HuH-7.5 (cell line): Measurements from ENCODE around the gene PTPN7.
"Not testable (repeated sequence)": the region's sequence is repeated elsewhere in the genome, so short reads cannot be mapped to it uniquely, and the experiment has no call there.

ENCODE experiments used
- DNase-seq: peaks from one replicate; pipeline ENCODE4 v3.0.0; 2011; ENCODE audit warnings: low spot score

PTPN7 gene

GRCh38 chr1:202130816-202131522 is 29.4 kb downstream of the PTPN7 start:
- no peak for DNase-seq

DNA sequence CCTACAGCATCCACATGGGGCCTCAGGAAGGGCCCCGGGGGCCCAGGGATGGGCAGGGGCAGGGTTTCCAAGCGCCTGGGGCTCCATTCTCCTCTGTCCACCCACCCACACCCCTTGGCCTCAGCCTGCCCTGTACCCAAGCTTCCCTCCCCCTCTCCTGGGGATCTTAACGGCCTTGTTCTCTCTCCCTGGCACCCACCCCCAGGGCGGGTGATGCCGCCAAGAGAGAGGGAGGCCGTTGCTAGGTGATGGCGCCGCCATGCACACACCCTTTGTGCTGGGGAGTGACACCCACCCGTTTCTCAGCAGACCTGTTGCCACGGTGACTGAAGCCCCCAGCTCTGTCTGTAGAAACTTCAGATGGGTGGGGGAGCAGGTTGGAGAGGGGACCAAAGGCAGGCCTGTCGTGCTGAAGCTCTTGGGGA is 30.1 kb downstream of the PTPN7 start:
- DNase-seq: no peak

- no peak for DNase-seq
Measured at GRCh38 chr1:202129453-202130296, 30.7 kb downstream of the PTPN7 start.

DNA sequence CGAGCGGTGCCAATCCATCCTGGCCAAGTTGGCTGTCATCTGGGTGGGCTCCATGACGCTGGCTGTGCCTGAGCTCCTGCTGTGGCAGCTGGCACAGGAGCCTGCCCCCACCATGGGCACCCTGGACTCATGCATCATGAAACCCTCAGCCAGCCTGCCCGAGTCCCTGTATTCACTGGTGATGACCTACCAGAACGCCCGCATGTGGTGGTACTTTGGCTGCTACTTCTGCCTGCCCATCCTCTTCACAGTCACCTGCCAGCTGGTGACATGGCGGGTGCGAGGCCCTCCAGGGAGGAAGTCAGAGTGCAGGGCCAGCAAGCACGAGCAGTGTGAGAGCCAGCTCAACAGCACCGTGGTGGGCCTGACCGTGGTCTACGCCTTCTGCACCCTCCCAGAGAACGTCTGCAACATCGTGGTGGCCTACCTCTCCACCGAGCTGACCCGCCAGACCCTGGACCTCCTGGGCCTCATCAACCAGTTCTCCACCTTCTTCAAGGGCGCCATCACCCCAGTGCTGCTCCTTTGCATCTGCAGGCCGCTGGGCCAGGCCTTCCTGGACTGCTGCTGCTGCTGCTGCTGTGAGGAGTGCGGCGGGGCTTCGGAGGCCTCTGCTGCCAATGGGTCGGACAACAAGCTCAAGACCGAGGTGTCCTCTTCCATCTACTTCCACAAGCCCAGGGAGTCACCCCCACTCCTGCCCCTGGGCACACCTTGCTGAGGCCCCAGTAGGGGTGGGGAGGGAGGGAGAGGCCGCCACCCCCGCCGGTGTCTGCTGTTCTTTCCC is 32.4 kb downstream of the PTPN7 start:
- DNase-seq: no peak

DNA sequence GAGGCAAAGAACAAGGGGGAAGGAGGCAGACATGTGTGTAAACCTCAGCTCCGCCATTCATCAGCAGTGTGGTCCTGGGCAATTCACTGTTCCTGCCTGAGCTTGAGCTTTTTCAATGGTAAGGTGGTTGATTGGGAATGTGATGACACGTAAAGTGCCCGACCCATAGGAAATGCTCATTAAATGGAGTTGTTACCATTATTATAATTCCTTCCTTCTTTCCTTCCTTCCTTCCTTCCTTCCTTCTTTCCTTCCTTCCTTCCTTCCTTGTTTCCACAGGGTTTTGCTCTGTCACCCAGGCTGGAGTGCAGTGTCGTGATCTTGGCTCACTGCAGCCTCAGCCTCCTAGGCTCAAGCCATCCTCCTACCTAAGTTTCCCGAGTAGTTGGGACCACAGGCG is 33.3 kb downstream of the PTPN7 start:
- no peak for DNase-seq

DNA sequence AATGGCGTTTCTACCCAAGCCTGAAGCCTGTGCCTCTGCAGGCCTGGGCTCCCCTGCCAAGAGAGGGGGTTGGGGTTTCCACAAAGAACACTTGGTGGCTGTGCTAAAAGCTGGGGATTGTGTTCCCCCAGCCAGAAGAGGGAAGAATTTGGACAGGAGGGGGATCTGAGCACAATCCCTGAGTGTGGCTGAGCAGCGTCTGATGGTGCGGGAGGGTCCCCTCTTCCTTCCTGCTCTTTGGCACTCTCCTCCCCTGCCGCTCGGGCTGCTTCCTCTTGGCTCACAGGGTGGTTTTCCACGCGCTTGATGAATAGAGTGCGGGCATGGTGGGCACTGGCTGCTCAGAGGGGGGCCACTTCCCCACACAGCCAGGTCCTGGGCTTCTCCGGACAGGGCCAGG is 34.0 kb downstream of the PTPN7 start:
- no peak for DNase-seq

GRCh38 chr1:202125611-202126010 is 34.8 kb downstream of the PTPN7 start:
- DNase-seq: no peak

GRCh38 chr1:202124142-202124541 is 36.3 kb downstream of the PTPN7 start:
- no peak for DNase-seq

GRCh38 chr1:202123336-202123813 is 37.0 kb downstream of the PTPN7 start:
- no peak for DNase-seq

DNA sequence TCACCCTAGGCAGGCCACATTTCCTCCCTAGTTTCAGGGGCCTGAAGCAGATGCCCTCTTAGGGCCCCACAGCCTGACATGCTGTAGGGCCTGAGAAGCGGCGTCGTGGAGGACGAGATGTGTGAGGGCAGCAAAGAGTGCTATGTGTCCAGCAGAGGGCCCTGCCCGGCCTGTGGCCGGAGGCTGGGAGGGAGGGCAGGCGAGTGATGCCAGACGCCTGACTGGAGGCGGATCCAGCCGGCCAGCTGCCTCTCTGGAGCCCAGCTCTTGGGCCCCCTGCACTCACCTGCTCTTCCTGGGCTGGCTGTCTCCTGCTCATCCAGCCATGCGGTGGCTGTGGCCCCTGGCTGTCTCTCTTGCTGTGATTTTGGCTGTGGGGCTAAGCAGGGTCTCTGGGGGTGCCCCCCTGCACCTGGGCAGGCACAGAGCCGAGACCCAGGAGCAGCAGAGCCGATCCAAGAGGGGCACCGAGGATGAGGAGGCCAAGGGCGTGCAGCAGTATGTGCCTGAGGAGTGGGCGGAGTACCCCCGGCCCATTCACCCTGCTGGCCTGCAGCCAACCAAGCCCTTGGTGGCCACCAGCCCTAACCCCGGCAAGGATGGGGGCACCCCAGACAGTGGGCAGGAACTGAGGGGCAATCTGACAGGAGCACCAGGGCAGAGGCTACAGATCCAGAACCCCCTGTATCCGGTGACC is 37.6 kb downstream of the PTPN7 start, which contains the start of gene GPR37L1:
Gene GPR37L1, plus strand, starts transcription at position 279 of the 697 bp plus-strand sequence. Its CDS starts 47 bp downstream, at position 326.
- peak; percentile 81 for DNase-seq

GRCh38 chr1:202121006-202121405 is 39.4 kb downstream of the PTPN7 start:
- DNase-seq: no peak

- no peak for DNase-seq
Measured at GRCh38 chr1:202117898-202118371, 42.5 kb downstream of the PTPN7 start.

DNA sequence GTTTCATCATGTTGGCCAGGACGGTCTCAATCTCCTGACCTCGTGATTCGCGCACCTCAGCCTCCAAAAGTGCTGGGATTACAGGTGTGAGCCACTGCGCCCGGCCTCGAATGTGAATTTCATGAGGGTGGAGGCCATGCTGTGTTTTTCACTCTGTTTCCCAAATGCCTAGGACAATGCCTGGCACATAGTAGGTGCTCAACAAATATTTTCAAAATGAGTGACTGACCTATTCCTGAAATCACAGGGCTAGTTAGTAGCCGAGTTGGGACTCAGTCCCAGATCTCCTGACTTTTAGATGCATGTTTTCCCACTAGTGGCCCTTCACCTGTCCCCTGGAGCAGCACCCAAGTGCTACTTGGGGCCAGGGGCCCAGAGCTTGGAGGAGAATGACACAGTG is 44.1 kb downstream of the PTPN7 start:
- DNase-seq: no peak

- DNase-seq: no peak
Measured at GRCh38 chr1:202113690-202114300, 46.6 kb downstream of the PTPN7 start.

DNA sequence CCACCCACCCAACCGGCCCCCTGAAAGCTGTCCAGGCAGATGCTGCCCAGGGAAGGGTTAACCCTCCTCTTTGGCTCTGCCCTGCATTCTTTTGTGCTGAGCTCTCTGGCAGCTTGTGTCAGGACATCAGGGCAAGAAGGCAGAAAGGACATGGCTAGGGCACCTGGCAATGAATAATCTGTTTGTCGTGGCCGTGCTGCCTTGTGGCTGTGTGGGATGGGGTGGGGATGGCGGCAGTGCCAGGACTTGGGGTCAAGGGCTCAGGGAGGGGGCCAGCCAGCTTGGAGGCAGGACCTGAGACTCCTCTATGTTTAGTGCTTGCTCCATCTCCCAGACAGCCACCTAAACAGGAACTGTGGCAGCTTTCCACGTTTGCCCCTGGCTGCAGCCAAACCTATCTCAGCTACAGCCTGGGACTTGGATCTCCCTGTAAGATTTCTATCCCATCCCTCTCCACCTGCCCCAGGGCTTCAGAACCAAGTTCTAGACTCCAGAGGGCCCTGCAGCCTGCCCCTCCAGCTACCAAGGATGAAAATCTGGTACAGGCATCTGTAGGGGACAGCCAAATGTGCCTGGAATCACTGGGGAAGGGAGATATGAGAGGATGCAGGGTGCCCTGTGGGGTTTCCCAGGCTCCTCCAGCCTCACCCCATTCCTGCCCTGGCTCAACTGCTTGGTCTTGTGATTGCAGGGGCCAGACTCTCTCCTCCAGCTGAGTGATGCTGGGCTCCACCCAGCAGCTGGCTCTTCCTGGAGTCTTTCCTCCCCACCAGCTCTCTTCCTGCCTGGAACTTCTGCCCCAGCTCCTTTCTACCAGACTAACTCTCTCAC is 47.3 kb downstream of the PTPN7 start:
- no peak for DNase-seq

DNA sequence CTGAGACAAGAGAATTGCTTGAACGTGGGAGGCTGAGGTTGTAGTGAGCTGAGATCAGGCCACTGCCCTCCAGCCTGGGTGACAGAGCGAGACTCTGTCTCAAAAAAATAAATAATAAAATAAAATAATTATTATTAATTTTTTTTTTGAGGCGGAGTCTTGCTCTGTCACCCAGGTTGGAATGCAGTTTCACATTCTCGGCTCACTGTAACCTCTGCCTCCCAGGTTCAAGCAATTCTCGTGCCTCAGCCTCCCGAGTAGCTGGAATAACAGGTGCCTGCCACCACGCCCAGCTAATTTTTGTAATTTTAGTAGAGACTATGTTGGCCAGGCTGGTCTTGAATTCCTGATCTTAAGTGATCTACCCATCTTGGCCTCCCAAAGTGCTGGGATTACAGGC is 48.8 kb downstream of the PTPN7 start:
- DNase-seq: not testable (repeated sequence)

DNA sequence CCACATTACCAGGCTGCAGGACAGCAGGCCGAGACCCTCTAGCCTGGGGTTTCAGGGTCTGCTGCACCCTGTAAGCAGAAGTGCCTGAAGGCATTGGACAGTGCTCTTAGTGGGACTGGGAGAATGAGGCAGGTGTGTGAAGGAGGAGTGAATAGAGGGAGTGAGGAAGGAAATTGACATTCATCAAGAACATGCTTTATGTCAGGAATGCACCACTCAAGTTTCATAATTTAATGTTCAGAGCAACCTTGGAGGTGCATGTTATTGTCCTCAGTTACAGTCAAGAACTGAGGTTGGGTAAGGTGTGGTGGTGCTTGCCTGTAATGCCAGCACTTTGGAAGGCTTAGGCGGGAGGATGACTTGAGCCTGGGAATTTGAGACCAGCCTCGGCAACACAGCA is 49.4 kb downstream of the PTPN7 start:
- no peak for DNase-seq

DNA sequence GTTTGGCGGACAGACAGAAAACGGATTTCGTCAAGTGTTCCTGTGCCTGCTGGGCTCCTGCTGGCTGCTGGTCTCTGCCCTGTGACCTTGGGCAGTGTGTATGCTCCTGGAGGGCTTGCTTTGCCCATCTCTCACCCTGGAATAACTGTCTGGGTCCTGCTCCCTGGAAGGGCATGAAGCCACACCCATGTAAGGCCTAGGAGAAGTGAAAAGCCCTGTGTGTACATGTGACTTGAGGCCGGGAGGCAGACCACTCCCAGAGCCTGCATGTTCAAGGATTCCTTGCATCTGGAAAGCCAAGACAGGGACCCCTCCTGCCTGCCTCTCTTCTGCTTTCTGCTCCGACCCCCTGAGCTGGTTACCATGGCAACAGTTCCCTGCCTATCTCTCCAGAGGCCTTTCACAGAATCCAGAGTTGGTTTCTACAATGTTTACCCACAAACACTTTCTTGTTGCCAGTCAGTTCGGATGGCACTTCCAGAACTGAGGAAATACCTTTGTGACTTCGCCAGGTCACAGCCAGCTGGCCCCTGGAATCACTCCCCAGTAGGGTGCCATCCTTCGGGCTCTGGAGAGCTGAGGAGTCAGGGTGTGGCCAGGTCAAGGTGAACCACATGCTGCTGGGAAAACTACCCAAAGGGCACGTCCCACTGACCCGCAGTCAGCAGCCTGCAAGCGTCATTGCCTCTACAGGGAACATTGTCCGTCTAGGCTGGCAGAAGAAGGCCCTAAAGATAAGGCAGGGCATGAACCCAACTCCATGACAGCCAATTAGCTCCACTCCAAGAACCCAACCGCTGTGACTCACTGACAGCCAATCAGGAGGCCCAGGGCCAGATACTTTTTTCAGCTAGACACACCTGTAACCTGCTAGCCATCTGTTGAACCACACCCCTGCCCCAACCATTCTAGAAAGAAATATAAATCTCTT is 52.3 kb downstream of the PTPN7 start:
- no peak for DNase-seq

- no peak for DNase-seq
Measured at GRCh38 chr1:202107321-202107761, 53.1 kb downstream of the PTPN7 start.
